NCI-H2171 treated with DMSO at 0.1 percent for 48 hours (cell line): ENCODE data around the gene PPP1CB.
A peak's percentile ranks its signal among the peaks of the same experiment; 100 is the strongest.

Experiments
- DNase-seq: peaks from one replicate; lab custom pipeline; 2025; lab: John Stamatoyannopoulos, UW

Gene PPP1CB

GRCh38 chr2:28745225-28745624 is 6.4 kb upstream of the PPP1CB start:
- DNase-seq: no peak

GRCh38 chr2:28745876-28746275 is 5.8 kb upstream of the PPP1CB start:
- no peak for DNase-seq

GRCh38 chr2:28746429-28747111 is 5.1 kb upstream of the PPP1CB start:
- DNase-seq: no peak

- DNase-seq: no peak
These were observed 3.9 kb upstream of the PPP1CB start for GRCh38 chr2:28747714-28748113.

GRCh38 chr2:28748176-28748575 is 3.5 kb upstream of the PPP1CB start:
- no peak for DNase-seq

- no peak for DNase-seq
These were observed 2.7 kb upstream of the PPP1CB start for GRCh38 chr2:28748941-28749340.

- no peak for DNase-seq
These were observed 2.1 kb upstream of the PPP1CB start for GRCh38 chr2:28749526-28749925.

- DNase-seq: no peak
These were observed 1.0 kb upstream of the PPP1CB start for GRCh38 chr2:28750316-28751251.

GRCh38 chr2:28751956-28752630 is 463 bp downstream of the PPP1CB start:
- no peak for DNase-seq

GRCh38 chr2:28752631-28753376 is 1.2 kb downstream of the PPP1CB start:
- peak; percentile 54 for DNase-seq

GRCh38 chr2:28754321-28754720 is 2.7 kb downstream of the PPP1CB start:
- peak; percentile 23 for DNase-seq

GRCh38 chr2:28755421-28755820 is 3.8 kb downstream of the PPP1CB start:
- DNase-seq: no peak

- no peak for DNase-seq
These were observed 6.8 kb downstream of the PPP1CB start for GRCh38 chr2:28758459-28758858.

- no peak for DNase-seq
These were observed 9.8 kb downstream of the PPP1CB start for GRCh38 chr2:28761420-28761819.

- DNase-seq: no peak
These were observed 13.5 kb downstream of the PPP1CB start for GRCh38 chr2:28764909-28765711.

- DNase-seq: no peak
These were observed 14.4 kb downstream of the PPP1CB start for GRCh38 chr2:28766070-28766469.

GRCh38 chr2:28767337-28767736 is 15.7 kb downstream of the PPP1CB start:
- no peak for DNase-seq

GRCh38 chr2:28768422-28768821 is 16.8 kb downstream of the PPP1CB start:
- no peak for DNase-seq

GRCh38 chr2:28768952-28769351 is 17.3 kb downstream of the PPP1CB start:
- DNase-seq: no peak

GRCh38 chr2:28772351-28772750 is 20.7 kb downstream of the PPP1CB start:
- DNase-seq: no peak

- DNase-seq: no peak
These were observed 24.8 kb downstream of the PPP1CB start for GRCh38 chr2:28776471-28776870.
